H1 (cell line): Measurements from ENCODE around the gene PLPPR1.

Experiments
- EP300 ChIP-seq, 2 experiments: IDR thresholded peaks; 1 replicate in 1 of 2; 2 replicates in 1 of 2; pipeline ENCODE4 v1.6.1; 2011 to 2012; ENCODE audit warnings: low read depth in 2 of 2, low read length in 2 of 2, mild to moderate bottlenecking in 2 of 2, borderline replicate concordance in 1 of 2, inconsistent platforms in 1 of 2, moderate library complexity in 1 of 2
- JUN ChIP-seq: IDR thresholded peaks from 2 replicates; pipeline ENCODE4 v1.6.1; 2011; ENCODE audit warnings: low read depth, mild to moderate bottlenecking, improper control_type of control experiment, low read length
- POLR2A ChIP-seq, 2 experiments: IDR thresholded peaks; 1 replicate in 1 of 2; 2 replicates in 1 of 2; pipeline ENCODE4 v1.6.1; 2011; ENCODE audit warnings: low read depth in 2 of 2, low read length in 2 of 2, mild to moderate bottlenecking in 2 of 2; ENCODE audit errors: control extremely low read depth in 1 of 2
- POLR2AphosphoS5 ChIP-seq: IDR thresholded peaks from 2 replicates; pipeline ENCODE4 v1.6.1; 2011; ENCODE audit warnings: low read depth, low read length
- RAD21 ChIP-seq, 2 experiments: IDR thresholded peaks in 1 of 2; conservative IDR thresholded peaks in 1 of 2; 2 replicates each; pipeline ENCODE4 v1.6.1; 2011; ENCODE audit warnings: low read depth in 2 of 2, low read length in 2 of 2, improper control_type of control experiment in 1 of 2, inconsistent platforms in 1 of 2, mild to moderate bottlenecking in 1 of 2, moderate library complexity in 1 of 2
- RFX5 ChIP-seq: IDR thresholded peaks from 2 replicates; pipeline ENCODE4 v1.6.1; 2011; ENCODE audit warnings: low read depth, low read length, improper control_type of control experiment, borderline replicate concordance
- SP1 ChIP-seq: IDR thresholded peaks from 2 replicates; pipeline ENCODE4 v1.6.1; 2011; ENCODE audit warnings: low read depth, low read length
- SP2 ChIP-seq: IDR thresholded peaks from 2 replicates; pipeline ENCODE4 v1.6.1; 2012; ENCODE audit warnings: mild to moderate bottlenecking, low read length, inconsistent platforms
- SP4 ChIP-seq: IDR thresholded peaks from 2 replicates; pipeline ENCODE4 v1.6.1; 2012; ENCODE audit warnings: low read length, inconsistent platforms
- SUZ12 ChIP-seq: fragments of 200-600 bp; sonication (generic); IDR thresholded peaks from 2 replicates; pipeline ENCODE4 v1.6.1; 2012; ENCODE audit warnings: mild to moderate bottlenecking, inconsistent platforms, low read length, moderate library complexity, mixed read lengths
- TF ChIP-seq, protein P1 (sequence below), 3 experiments: IDR thresholded peaks; 1 replicate in 2 of 3; 2 replicates in 1 of 3; pipeline versions ENCODE4 v1.5.1 to v1.6.1; 2011; ENCODE audit warnings: low read length in 3 of 3, mild to moderate bottlenecking in 3 of 3, inconsistent platforms in 2 of 3, low read depth in 1 of 3, moderate library complexity in 1 of 3; ENCODE audit not compliant: insufficient read depth in 1 of 3; ENCODE audit errors: control extremely low read depth in 1 of 3
- TF ChIP-seq, protein P2 (sequence below): IDR thresholded peaks from 2 replicates; pipeline ENCODE4 v1.6.1; 2012; ENCODE audit warnings: low read length, inconsistent platforms
- TF ChIP-seq, protein P3 (sequence below): IDR thresholded peaks from 2 replicates; pipeline ENCODE4 v1.6.1; 2012; ENCODE audit warnings: inconsistent platforms

DNA sequence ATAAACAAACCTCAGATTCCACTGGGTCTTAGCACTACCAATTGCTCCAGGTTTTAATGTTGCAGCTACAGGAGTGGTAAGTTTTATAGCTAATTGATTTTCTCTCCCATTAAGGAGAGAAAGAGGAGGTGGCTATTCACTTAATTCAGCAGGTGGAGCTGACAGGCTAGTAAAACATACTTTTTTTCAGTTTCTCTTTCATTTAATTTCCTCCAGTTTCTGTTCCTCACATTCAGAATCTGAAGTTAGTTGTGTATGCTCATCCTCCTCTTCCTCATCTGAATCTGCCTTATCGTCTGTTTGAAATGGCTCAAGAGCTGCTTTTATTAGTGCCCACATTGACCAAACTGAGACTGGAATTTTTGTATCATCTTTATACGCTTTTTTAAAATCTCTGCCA, 98.0 kb downstream of the PLPPR1 start:
- no peak for TF ChIP-seq POLR2A (IDR thresholded peaks at IDR 0.05; ENCODE audit: control extremely low read depth in 1 of 2, low read depth in 2 of 2, low read length in 2 of 2)
- no peak for TF ChIP-seq SP4
- TF ChIP-seq EP300 (IDR thresholded peaks at IDR 0.05; ENCODE audit: borderline replicate concordance in 1 of 2, low read depth in 2 of 2, low read length in 2 of 2): no peak
- TF ChIP-seq, protein P1, sequence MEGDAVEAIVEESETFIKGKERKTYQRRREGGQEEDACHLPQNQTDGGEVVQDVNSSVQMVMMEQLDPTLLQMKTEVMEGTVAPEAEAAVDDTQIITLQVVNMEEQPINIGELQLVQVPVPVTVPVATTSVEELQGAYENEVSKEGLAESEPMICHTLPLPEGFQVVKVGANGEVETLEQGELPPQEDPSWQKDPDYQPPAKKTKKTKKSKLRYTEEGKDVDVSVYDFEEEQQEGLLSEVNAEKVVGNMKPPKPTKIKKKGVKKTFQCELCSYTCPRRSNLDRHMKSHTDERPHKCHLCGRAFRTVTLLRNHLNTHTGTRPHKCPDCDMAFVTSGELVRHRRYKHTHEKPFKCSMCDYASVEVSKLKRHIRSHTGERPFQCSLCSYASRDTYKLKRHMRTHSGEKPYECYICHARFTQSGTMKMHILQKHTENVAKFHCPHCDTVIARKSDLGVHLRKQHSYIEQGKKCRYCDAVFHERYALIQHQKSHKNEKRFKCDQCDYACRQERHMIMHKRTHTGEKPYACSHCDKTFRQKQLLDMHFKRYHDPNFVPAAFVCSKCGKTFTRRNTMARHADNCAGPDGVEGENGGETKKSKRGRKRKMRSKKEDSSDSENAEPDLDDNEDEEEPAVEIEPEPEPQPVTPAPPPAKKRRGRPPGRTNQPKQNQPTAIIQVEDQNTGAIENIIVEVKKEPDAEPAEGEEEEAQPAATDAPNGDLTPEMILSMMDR (IDR thresholded peaks at IDR 0.05; ENCODE audit: control extremely low read depth in 1 of 3, insufficient read depth in 1 of 3, low read depth in 1 of 3, low read length in 3 of 3): no peak
- TF ChIP-seq SP1: no peak
- no peak for TF ChIP-seq JUN
- no peak for TF ChIP-seq SP2
- TF ChIP-seq, protein P2, sequence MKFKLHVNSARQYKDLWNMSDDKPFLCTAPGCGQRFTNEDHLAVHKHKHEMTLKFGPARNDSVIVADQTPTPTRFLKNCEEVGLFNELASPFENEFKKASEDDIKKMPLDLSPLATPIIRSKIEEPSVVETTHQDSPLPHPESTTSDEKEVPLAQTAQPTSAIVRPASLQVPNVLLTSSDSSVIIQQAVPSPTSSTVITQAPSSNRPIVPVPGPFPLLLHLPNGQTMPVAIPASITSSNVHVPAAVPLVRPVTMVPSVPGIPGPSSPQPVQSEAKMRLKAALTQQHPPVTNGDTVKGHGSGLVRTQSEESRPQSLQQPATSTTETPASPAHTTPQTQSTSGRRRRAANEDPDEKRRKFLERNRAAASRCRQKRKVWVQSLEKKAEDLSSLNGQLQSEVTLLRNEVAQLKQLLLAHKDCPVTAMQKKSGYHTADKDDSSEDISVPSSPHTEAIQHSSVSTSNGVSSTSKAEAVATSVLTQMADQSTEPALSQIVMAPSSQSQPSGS: no peak
- TF ChIP-seq RAD21 (IDR thresholded peaks at IDR 0.05 in 1 of 2, conservative IDR thresholded peaks at IDR 0.05 in 1 of 2; ENCODE audit: low read depth in 2 of 2, low read length in 2 of 2): no peak
- no peak for TF ChIP-seq POLR2AphosphoS5
- no peak for TF ChIP-seq RFX5
- TF ChIP-seq SUZ12: no peak
- TF ChIP-seq, protein P3, sequence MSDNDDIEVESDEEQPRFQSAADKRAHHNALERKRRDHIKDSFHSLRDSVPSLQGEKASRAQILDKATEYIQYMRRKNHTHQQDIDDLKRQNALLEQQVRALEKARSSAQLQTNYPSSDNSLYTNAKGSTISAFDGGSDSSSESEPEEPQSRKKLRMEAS: no peak
